ENCODE data around the gene C22orf39.

- no peak for TF ChIP-seq POLR2A (IDR thresholded peaks at IDR 0.05)
- TF ChIP-seq CTCF (IDR thresholded peaks at IDR 0.05): no peak
These were observed 631 bp upstream of the C22orf39 start for GRCh38 chr22:19448076-19448607.
